Liver (tissue), 3 donors: ENCODE data around the gene WDR45.

ENCODE experiments used
- EGR1 ChIP-seq, 2 donors: IDR thresholded peaks; 2 replicates each; pipeline ENCODE4 v1.6.1; 2016 to 2018; ENCODE audit warnings: antibody characterized with exemption in 2 of 2, low read depth in 2 of 2
- GABPA ChIP-seq, 2 donors: IDR thresholded peaks in 1 of 2; conservative IDR thresholded peaks in 1 of 2; 2 replicates each; pipeline ENCODE4 v1.6.1; 2016; ENCODE audit warnings: antibody characterized with exemption in 2 of 2, mild to moderate bottlenecking in 1 of 2, moderate library complexity in 1 of 2
- JUND ChIP-seq, 2 donors: IDR thresholded peaks; 2 replicates each; pipeline ENCODE4 v1.6.1; 2016; ENCODE audit warnings: antibody characterized with exemption in 2 of 2
- RAD21 ChIP-seq, 2 donors: IDR thresholded peaks; 2 replicates each; pipeline ENCODE4 v1.6.1; 2016; ENCODE audit warnings: antibody characterized with exemption in 2 of 2, mild to moderate bottlenecking in 2 of 2
- SP1 ChIP-seq: IDR thresholded peaks from 2 replicates; pipeline ENCODE4 v1.6.1; 2018; ENCODE audit warnings: antibody characterized with exemption, mild to moderate bottlenecking
- TAF1 ChIP-seq: conservative IDR thresholded peaks from 2 replicates; pipeline ENCODE4 v1.6.1; 2016; ENCODE audit warnings: antibody characterized with exemption, mild to moderate bottlenecking
- YY1 ChIP-seq: IDR thresholded peaks from 2 replicates; pipeline ENCODE4 v1.6.1; 2016; ENCODE audit warnings: antibody characterized with exemption, mild to moderate bottlenecking
- TF ChIP-seq, protein P1 (sequence below): fragments of 150-350 bp; IDR thresholded peaks from 2 replicates; pipeline ENCODE4 v1.5.1; 2017; ENCODE audit warnings: improper control_type of control experiment, low read depth, low read length; ENCODE audit not compliant: missing input control
- TF ChIP-seq, protein P2 (sequence below): IDR thresholded peaks from 2 replicates; pipeline ENCODE4 v1.6.1; 2016; ENCODE audit warnings: antibody characterized with exemption
- TF ChIP-seq, protein P3 (sequence below): IDR thresholded peaks from 2 replicates; pipeline ENCODE4 v1.6.1; 2016; ENCODE audit warnings: antibody characterized with exemption, mild to moderate bottlenecking
- TF ChIP-seq, protein P4 (sequence below): IDR thresholded peaks from 2 replicates; pipeline ENCODE4 v1.6.1; 2016; ENCODE audit warnings: antibody characterized with exemption
- donor health status: healthy.
- donor health status: healthy.

DNA sequence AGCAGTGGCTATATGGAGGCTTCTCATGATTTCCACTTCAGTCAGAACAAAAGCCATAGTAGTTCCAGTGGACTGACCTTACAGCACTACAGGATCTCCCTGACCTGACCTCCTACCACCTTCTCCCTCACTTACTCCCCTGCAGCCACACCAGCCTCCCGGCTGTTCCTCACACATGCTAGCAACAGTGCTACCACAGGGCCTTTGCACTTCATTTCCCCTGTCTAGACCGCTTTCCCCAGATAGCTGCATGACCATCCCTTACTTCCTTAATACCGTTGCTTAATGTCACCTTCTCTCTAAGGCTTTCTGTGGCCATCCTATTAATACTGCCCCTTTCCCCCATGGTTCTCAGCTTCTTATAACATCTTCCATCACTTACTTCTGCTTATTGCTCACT lies 30.7 kb upstream of the WDR45 start:
- TF ChIP-seq RAD21 (IDR thresholded peaks at IDR 0.05) (no peak), YY1 (no peak), TAF1 (no peak), GABPA (IDR thresholded peaks at IDR 0.05 in 1 of 2, conservative IDR thresholded peaks at IDR 0.05 in 1 of 2) (no peak), EGR1 (IDR thresholded peaks at IDR 0.05; ENCODE audit: low read depth in 2 of 2) (no peak), SP1 (no peak), JUND (IDR thresholded peaks at IDR 0.05) (no peak)
- TF ChIP-seq, protein P1, sequence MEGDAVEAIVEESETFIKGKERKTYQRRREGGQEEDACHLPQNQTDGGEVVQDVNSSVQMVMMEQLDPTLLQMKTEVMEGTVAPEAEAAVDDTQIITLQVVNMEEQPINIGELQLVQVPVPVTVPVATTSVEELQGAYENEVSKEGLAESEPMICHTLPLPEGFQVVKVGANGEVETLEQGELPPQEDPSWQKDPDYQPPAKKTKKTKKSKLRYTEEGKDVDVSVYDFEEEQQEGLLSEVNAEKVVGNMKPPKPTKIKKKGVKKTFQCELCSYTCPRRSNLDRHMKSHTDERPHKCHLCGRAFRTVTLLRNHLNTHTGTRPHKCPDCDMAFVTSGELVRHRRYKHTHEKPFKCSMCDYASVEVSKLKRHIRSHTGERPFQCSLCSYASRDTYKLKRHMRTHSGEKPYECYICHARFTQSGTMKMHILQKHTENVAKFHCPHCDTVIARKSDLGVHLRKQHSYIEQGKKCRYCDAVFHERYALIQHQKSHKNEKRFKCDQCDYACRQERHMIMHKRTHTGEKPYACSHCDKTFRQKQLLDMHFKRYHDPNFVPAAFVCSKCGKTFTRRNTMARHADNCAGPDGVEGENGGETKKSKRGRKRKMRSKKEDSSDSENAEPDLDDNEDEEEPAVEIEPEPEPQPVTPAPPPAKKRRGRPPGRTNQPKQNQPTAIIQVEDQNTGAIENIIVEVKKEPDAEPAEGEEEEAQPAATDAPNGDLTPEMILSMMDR = no peak
- TF ChIP-seq, protein P2, sequence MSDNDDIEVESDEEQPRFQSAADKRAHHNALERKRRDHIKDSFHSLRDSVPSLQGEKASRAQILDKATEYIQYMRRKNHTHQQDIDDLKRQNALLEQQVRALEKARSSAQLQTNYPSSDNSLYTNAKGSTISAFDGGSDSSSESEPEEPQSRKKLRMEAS = no peak
- TF ChIP-seq, protein P3, sequence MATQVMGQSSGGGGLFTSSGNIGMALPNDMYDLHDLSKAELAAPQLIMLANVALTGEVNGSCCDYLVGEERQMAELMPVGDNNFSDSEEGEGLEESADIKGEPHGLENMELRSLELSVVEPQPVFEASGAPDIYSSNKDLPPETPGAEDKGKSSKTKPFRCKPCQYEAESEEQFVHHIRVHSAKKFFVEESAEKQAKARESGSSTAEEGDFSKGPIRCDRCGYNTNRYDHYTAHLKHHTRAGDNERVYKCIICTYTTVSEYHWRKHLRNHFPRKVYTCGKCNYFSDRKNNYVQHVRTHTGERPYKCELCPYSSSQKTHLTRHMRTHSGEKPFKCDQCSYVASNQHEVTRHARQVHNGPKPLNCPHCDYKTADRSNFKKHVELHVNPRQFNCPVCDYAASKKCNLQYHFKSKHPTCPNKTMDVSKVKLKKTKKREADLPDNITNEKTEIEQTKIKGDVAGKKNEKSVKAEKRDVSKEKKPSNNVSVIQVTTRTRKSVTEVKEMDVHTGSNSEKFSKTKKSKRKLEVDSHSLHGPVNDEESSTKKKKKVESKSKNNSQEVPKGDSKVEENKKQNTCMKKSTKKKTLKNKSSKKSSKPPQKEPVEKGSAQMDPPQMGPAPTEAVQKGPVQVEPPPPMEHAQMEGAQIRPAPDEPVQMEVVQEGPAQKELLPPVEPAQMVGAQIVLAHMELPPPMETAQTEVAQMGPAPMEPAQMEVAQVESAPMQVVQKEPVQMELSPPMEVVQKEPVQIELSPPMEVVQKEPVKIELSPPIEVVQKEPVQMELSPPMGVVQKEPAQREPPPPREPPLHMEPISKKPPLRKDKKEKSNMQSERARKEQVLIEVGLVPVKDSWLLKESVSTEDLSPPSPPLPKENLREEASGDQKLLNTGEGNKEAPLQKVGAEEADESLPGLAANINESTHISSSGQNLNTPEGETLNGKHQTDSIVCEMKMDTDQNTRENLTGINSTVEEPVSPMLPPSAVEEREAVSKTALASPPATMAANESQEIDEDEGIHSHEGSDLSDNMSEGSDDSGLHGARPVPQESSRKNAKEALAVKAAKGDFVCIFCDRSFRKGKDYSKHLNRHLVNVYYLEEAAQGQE = no peak
- TF ChIP-seq, protein P4, sequence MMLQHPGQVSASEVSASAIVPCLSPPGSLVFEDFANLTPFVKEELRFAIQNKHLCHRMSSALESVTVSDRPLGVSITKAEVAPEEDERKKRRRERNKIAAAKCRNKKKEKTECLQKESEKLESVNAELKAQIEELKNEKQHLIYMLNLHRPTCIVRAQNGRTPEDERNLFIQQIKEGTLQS = no peak
